ENCODE measurements around the gene MSMP.

DNA sequence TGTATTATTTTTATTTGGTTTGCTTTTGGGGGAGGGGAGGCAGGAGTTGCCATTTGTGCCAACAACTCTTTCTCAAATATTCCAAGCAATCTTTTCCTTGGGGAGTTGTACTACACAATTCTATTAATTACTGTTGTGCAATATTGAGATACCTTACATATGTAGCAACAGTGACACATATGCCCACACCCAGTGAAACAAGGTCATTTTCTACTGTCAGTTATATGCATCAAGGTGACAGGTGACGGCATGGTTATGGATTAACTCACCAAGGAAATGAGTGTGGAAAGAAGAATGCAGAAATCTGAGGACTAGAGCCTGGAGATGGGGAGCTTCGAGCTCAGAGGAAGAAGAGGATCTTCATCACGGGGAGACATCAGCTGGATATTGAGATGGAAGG lies 17.9 kb upstream of the MSMP start:
- TF ChIP-seq POLR2A (IDR thresholded peaks at IDR 0.05), result no peak
- TF ChIP-seq, protein P1, sequence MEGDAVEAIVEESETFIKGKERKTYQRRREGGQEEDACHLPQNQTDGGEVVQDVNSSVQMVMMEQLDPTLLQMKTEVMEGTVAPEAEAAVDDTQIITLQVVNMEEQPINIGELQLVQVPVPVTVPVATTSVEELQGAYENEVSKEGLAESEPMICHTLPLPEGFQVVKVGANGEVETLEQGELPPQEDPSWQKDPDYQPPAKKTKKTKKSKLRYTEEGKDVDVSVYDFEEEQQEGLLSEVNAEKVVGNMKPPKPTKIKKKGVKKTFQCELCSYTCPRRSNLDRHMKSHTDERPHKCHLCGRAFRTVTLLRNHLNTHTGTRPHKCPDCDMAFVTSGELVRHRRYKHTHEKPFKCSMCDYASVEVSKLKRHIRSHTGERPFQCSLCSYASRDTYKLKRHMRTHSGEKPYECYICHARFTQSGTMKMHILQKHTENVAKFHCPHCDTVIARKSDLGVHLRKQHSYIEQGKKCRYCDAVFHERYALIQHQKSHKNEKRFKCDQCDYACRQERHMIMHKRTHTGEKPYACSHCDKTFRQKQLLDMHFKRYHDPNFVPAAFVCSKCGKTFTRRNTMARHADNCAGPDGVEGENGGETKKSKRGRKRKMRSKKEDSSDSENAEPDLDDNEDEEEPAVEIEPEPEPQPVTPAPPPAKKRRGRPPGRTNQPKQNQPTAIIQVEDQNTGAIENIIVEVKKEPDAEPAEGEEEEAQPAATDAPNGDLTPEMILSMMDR (IDR thresholded peaks at IDR 0.05), result no peak

Data from Peyer's patch (tissue), 4 donors.